HepG2 (cell line): ENCODE data around the gene TK1. TPM values are rescaled to one million over a fixed set of nuclear protein-coding genes. Genes with fewer than 3 reads are reported as not detected.

ENCODE experiments used
- ATAC-seq: fragments of 200-7000 bp; cut with Tn5 transposase; 3 replicates; pipeline ENCODE4 v1.9.1; 2020; ENCODE audit warnings: mild to moderate bottlenecking, moderate library complexity
- BruUV-seq: library from RNA; stranded (reverse); fragments of 400-500 nt; replicated peaks from 2 replicates; lab custom pipeline; 2021; lab: Mats Ljungman, UMichigan
- CTCF ChIA-PET: fragments of 300-600 bp; formaldehyde crosslinking; extraction: SDS; loops from one replicate; lab custom pipeline; 2021; ENCODE audit warnings: low total read pairs, inconsistent platforms, low intra/inter-chr PET ratio; lab: Yijun Ruan, JAX
- POLR2A ChIA-PET: fragments of 350-600 bp; sonication (Branson Sonifier 250); formaldehyde crosslinking; loops from one replicate; lab custom pipeline; 2020; ENCODE audit warnings: antibody characterized with exemption, inconsistent platforms; lab: Yijun Ruan, JAX
- DNase-seq: peaks from one replicate; pipeline ENCODE4 v3.0.0-alpha.2; 2015; ENCODE audit warnings: low spot score
- FAIRE-seq: peaks from 3 replicates; lab custom pipeline; 2011; peaks lifted over from hg19 to GRCh38; lab: Jason Lieb, UNC
- H2AFZ ChIP-seq: one replicate; pipeline ENCODE4 v1.6.1; 2011; ENCODE audit warnings: low read length, inconsistent platforms
- H3K27ac ChIP-seq: fragments of 300-600 bp; 3 replicates; pipeline ENCODE4 v1.8.0; 2011; ENCODE audit warnings: mixed run types, mild to moderate bottlenecking, mixed read lengths, low read length, inconsistent platforms; ENCODE audit not compliant: insufficient read depth; ENCODE audit errors: extremely low read length
- H3K27me3 ChIP-seq, 2 experiments: fragments of 200-600 bp in 1 of 2; 2 replicates in 1 of 2; 3 replicates in 1 of 2; pipeline versions ENCODE4 v1.6.0 to v1.8.0; 2011; ENCODE audit warnings: low read length in 2 of 2, mild to moderate bottlenecking in 2 of 2, moderate library complexity in 2 of 2, inconsistent platforms in 1 of 2; ENCODE audit not compliant: insufficient read depth in 2 of 2, control insufficient read depth in 1 of 2
- H3K36me3 ChIP-seq, 2 experiments: fragments of 200-600 bp in 1 of 2; replicated peaks in 1 of 2; 2 replicates in 1 of 2; 3 replicates in 1 of 2; pipeline versions ENCODE4 v1.5.1 to v1.8.0; 2011; ENCODE audit warnings: low read length in 2 of 2, inconsistent platforms in 1 of 2; ENCODE audit not compliant: insufficient read depth in 2 of 2, control insufficient read depth in 1 of 2
- H3K4me1 ChIP-seq: 2 replicates; pipeline ENCODE4 v1.5.1; 2012; ENCODE audit warnings: low read length, inconsistent platforms; ENCODE audit not compliant: insufficient read depth
- H3K4me2 ChIP-seq: 2 replicates; pipeline ENCODE4 v1.6.0; 2011; ENCODE audit warnings: low read depth, low read length, inconsistent platforms
- H3K4me3 ChIP-seq, 3 experiments: fragments of 200-600 bp in 1 of 3; sonication (generic), shearing (Covaris generic) in 1 of 3; replicated peaks in 1 of 3; 2 replicates each; pipeline ENCODE4 v1.5.1; 2011 to 2016; ENCODE audit warnings: low read length in 3 of 3, inconsistent platforms in 2 of 3, low read depth in 2 of 3, mild to moderate bottlenecking in 2 of 3, control low read depth in 1 of 3, mixed read lengths in 1 of 3; ENCODE audit not compliant: insufficient read depth in 1 of 3
- H3K79me2 ChIP-seq: one replicate; pipeline ENCODE4 v1.6.1; 2011; ENCODE audit warnings: low read length, inconsistent platforms; ENCODE audit not compliant: insufficient read depth
- H3K9ac ChIP-seq: 2 replicates; pipeline ENCODE4 v1.6.0; 2011; ENCODE audit warnings: mild to moderate bottlenecking, low read depth, low read length, inconsistent platforms; ENCODE audit not compliant: insufficient read depth
- H3K9me3 ChIP-seq: 2 replicates; pipeline ENCODE4 v1.5.1; 2012; ENCODE audit warnings: mild to moderate bottlenecking, low read length
- H4K20me1 ChIP-seq: 2 replicates; pipeline ENCODE4 v1.6.0; 2011; ENCODE audit warnings: inconsistent platforms, mild to moderate bottlenecking, low read length, moderate library complexity; ENCODE audit not compliant: insufficient read depth
- CREB1 ChIP-seq, 2 experiments: fragments of 450-650 bp in 1 of 2; IDR thresholded peaks; 2 replicates each; pipeline ENCODE4 v1.6.1; 2016 to 2017; ENCODE audit warnings: control low read depth in 1 of 2, mild to moderate bottlenecking in 1 of 2, missing compliant biosample characterization in 1 of 2, missing genetic modification characterization in 1 of 2
- HNF4G ChIP-seq, 2 experiments: sonication (generic) in 1 of 2; formaldehyde crosslinking in 1 of 2; IDR thresholded peaks; 2 replicates each; pipeline versions ENCODE4 v1.4.0 to v1.6.1; 2011 to 2020; ENCODE audit warnings: borderline replicate concordance in 2 of 2, low read depth in 2 of 2, mild to moderate bottlenecking in 2 of 2, low read length in 1 of 2, missing genetic modification reagents in 1 of 2, moderate library complexity in 1 of 2
- KDM1A ChIP-seq: IDR thresholded peaks from 2 replicates; pipeline ENCODE4 v1.6.1; 2016; ENCODE audit warnings: missing compliant biosample characterization
- MXI1 ChIP-seq: IDR thresholded peaks from 3 replicates; pipeline ENCODE4 v1.6.1; 2012; ENCODE audit warnings: low read depth, low read length, inconsistent platforms, borderline replicate concordance
- MYPOP ChIP-seq: sonication (generic); formaldehyde crosslinking; IDR thresholded peaks from 2 replicates; pipeline ENCODE4 v1.8.1; 2023; ENCODE audit warnings: mild to moderate bottlenecking, moderate library complexity, missing genetic modification reagents
- NFE2L2 ChIP-seq: fragments of 150-350 bp; IDR thresholded peaks from 2 replicates; pipeline ENCODE4 v1.6.1; 2014; ENCODE audit warnings: low read length
- PRDM15 ChIP-seq: sonication (generic); formaldehyde crosslinking; IDR thresholded peaks from 2 replicates; pipeline ENCODE4 v1.4.0; 2020; ENCODE audit warnings: missing genetic modification reagents
- SSRP1 ChIP-seq: IDR thresholded peaks from 2 replicates; pipeline ENCODE4 v1.6.1; 2016; ENCODE audit warnings: control low read depth
- ZBTB44 ChIP-seq: sonication (generic); formaldehyde crosslinking; IDR thresholded peaks from 2 replicates; pipeline ENCODE4 v1.4.0; 2020; ENCODE audit warnings: missing genetic modification reagents
- ZC3H13 ChIP-seq: sonication (generic); formaldehyde crosslinking; IDR thresholded peaks from 2 replicates; pipeline ENCODE4 v1.8.1; 2023; ENCODE audit warnings: mild to moderate bottlenecking, missing genetic modification reagents, moderate library complexity
- ZFP82 ChIP-seq: sonication (generic); formaldehyde crosslinking; IDR thresholded peaks from 2 replicates; pipeline ENCODE4 v1.5.1; 2020; ENCODE audit warnings: mild to moderate bottlenecking, missing genetic modification reagents, borderline replicate concordance
- ZNF383 ChIP-seq: sonication (generic); formaldehyde crosslinking; IDR thresholded peaks from 2 replicates; pipeline ENCODE4 v1.4.0; 2020; ENCODE audit warnings: missing genetic modification reagents, mild to moderate bottlenecking, borderline replicate concordance
- ZNF547 ChIP-seq: sonication (generic); formaldehyde crosslinking; IDR thresholded peaks from 2 replicates; pipeline ENCODE4 v1.5.1; 2020; ENCODE audit warnings: mild to moderate bottlenecking, missing genetic modification reagents
- ZNF614 ChIP-seq: IDR thresholded peaks from 2 replicates; pipeline ENCODE4 v1.6.1; 2018; ENCODE audit warnings: missing biosample characterization, missing genetic modification reagents, inconsistent platforms, borderline replicate concordance
- WGBS: methylation state at CpG from one replicate; pipeline ENCODE4 v1.1.6; 2017; ENCODE audit warnings: low lambda C conversion rate; 5-methylcytosine and 5-hydroxymethylcytosine counted together
- in situ Hi-C: cut with HindIII; loops from 2 replicates; pipeline ENCODE4 v1.10.0; 2017; ENCODE audit warnings: low pct_unique_long_range_greater_than_20kb; ENCODE audit not compliant: extremely low pct_ligation_motif_present
- intact Hi-C: fragments of 100-400 bp; cut with micrococcal nuclease; formaldehyde crosslinking; loops from one replicate; pipeline ENCODE4 v1.10.0; 2022; ENCODE audit not compliant: unreplicated experiment
- polyA plus RNA-seq, 8 experiments: library from polyadenylated mRNA; depleted of rRNA in 3 of 8; stranded (reverse) in 7 of 8; unstranded in 1 of 8; fragments of >200 nt; fragmentation: Illumina TruSeq in 4 of 8; extraction: Trizol in 4 of 8; gene quantifications; 2 replicates each; pipeline versions ENCODE4 v1.2.1 to v1.2.3, GENCODE V29; 2011 to 2016; ENCODE audit warnings: low read depth in 4 of 8, missing spikeins in 1 of 8, mixed read lengths in 1 of 8; ENCODE audit not compliant: insufficient read depth in 1 of 8
- total RNA-seq, 5 experiments: library from RNA; depleted of rRNA; stranded (reverse); fragments of >200 nt; fragmentation: Illumina TruSeq; extraction: Trizol; gene quantifications; 2 replicates each; pipeline ENCODE4 v1.2.3, GENCODE V29; 2016; ENCODE audit warnings: low read depth in 1 of 5

TK1 gene
- total and polyA plus RNA-seq, 2 of the 13 experiments (the other 11 are each of a cell fraction or from before 2014, with no cell fraction given), result 45.0 to 96.0 TPM

GRCh38 chr17:78210111-78210510 is 23.3 kb upstream of the TK1 start:
- FAIRE-seq (no peak), DNase-seq (no peak), ATAC-seq (no peak)
- POLR2A ChIA-PET, result no interaction called here
- H3K79me2 ChIP-seq, result peaks cover 10% of the 10 kb centered on the region
- no TSS peak for BruUV-seq
- H3K27ac ChIP-seq, result no peak overlapping the region
- H3K36me3 ChIP-seq, result peaks cover 11 to 19% of the 10 kb centered on the region in 2 experiments; a peak in 4 of 5 replicates
- H3K4me1 ChIP-seq, result peaks cover 9% of the 10 kb centered on the region
- no peak overlapping the region for H2AFZ ChIP-seq
- no peak overlapping the region for H3K4me3 ChIP-seq
- intact Hi-C loops (no loop called here), in situ Hi-C loops (no loop called here)
- whole genome bisulfite sequencing, result 81% methylated on average over 10 of the region's 10 CpGs
- no peak overlapping the region for H3K9ac ChIP-seq
- H3K27me3 ChIP-seq, result no peaks in the 10 kb centered on the region; a peak in 1 of 5 replicates
- CTCF ChIA-PET, result no interaction called here
- H3K9me3 ChIP-seq, result no peaks in the 10 kb centered on the region
- no peak for TF ChIP-seq ZNF383 (CRISPR knock-in tag)
- TF ChIP-seq MXI1, result no peak
- TF ChIP-seq SSRP1 (CRISPR knock-in tag), result no peak
- no peak for TF ChIP-seq ZFP82 (CRISPR knock-in tag)
- no peak for TF ChIP-seq KDM1A (CRISPR knock-in tag)
- no peak for TF ChIP-seq ZNF614 (CRISPR knock-in tag)
- no peak for TF ChIP-seq NFE2L2
- no peak for TF ChIP-seq HNF4G (IDR thresholded peaks at IDR 0.05; ENCODE audit: borderline replicate concordance, low read depth, low read length)
- TF ChIP-seq HNF4G (CRISPR knock-in tag; IDR thresholded peaks at IDR 0.05; ENCODE audit: borderline replicate concordance, low read depth), result no peak
- TF ChIP-seq ZNF547, result no peak
- TF ChIP-seq ZC3H13 (CRISPR knock-in tag), result no peak
- TF ChIP-seq CREB1 (IDR thresholded peaks at IDR 0.05), result no peak
- TF ChIP-seq CREB1 (CRISPR knock-in tag; IDR thresholded peaks at IDR 0.05), result no peak
- TF ChIP-seq ZBTB44 (CRISPR knock-in tag), result no peak
- no peak for TF ChIP-seq MYPOP
- no peak for TF ChIP-seq PRDM15 (CRISPR knock-in tag)
- H3K4me2 ChIP-seq, result no peak overlapping the region
- H4K20me1 ChIP-seq, result peaks cover 4% of the 10 kb centered on the region
